ENCODE results near the gene TLE6.
A peak's percentile ranks its signal among the peaks of the same experiment; 100 is the strongest.
"Not testable (repeated sequence)": the region's sequence is repeated elsewhere in the genome, so short reads cannot be mapped to it uniquely, and the experiment has no call there.

The TLE6 gene

DNA sequence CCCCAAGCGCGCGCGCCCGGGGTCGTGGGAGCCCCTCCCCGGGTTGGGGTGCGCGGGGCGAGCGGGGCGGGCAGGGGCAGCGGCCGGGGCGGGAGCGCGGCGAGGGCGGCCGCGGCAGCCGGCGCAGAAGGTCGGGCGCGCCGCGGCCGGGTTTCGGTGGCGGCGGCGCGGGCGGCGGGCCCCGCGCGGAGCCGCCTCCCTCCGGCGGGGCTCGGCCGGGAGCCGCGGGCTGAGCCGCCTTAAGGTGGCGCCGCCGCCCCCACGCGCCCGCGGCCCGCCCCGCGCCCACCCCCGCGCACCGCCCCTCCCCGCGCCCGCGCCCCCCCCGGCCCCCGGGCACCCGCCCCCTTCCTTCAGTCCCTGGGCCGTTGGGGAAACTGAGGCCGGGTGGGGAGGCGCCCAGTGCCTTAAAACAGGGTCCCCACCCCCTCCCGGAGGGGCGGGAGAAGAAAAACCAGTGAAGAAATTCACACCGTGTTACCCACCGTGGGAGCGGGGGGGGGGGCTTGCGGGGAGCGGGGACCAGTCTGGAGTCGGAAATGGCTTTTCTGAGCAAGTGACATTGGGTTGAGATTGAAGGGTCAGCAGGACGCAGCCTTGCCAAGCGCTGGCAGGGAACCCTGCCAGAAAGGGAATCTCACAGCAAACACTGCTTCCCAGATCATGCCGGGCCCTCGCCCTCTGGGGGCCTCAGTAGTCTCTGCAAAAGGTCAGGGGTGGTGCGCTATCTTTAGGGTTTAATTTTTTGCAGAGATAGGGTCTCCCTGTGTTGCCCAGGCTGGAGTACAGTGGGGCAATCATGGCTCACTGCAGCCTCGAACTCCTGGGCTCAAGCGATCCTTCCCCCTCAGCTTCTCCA lies 51.9 kb downstream of the TLE6 start, which contains the start of gene TLE2:
TSS of gene TLE2 (minus strand) at position 216 of the 859 bp plus-strand sequence. CDS start 376 bp downstream, outside the sequence.
- Histone ChIP-seq H3K27me3 (ENCODE audit: insufficient read depth, low read length) (peaks cover 81% of the 10 kb centered on the region), H3K4me1 (ENCODE audit: insufficient read depth, low read length) (peaks cover 6% of the 10 kb centered on the region), H3K9me3 (ENCODE audit: low read length) (peaks cover 7% of the 10 kb centered on the region), H3K36me3 (ENCODE audit: insufficient read depth, low read length) (no peaks in the 10 kb centered on the region), H2AFZ (ENCODE audit: low read depth, low read length) (no peak within 1 kb of the TSS), H3K4me3 (ENCODE audit: low read length) (no peak within 1 kb of the TSS)

DNA sequence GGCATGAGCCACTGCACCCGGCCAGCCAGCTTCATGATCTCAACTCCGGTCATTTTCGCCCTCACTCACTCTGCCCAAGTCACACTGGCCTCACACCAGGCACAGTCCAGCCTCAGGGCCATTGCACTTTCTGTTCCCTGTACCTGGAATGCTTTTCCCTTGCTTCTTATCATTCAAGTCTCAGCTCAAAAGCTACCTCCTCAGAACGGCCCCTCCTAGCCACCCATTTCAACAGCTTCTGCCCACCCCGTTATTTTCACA lies 54.2 kb downstream of the TLE6 start:
- Histone ChIP-seq H3K36me3 (ENCODE audit: insufficient read depth, low read length) (no peaks in the 10 kb centered on the region), H3K9me3 (ENCODE audit: low read length) (peaks cover 7% of the 10 kb centered on the region), H3K4me1 (ENCODE audit: insufficient read depth, low read length) (peaks cover 20% of the 10 kb centered on the region), H3K27me3 (ENCODE audit: insufficient read depth, low read length) (peaks cover 68% of the 10 kb centered on the region), H2AFZ (ENCODE audit: low read depth, low read length) (no peak overlapping the region), H3K4me3 (ENCODE audit: low read length) (no peak overlapping the region)

DNA sequence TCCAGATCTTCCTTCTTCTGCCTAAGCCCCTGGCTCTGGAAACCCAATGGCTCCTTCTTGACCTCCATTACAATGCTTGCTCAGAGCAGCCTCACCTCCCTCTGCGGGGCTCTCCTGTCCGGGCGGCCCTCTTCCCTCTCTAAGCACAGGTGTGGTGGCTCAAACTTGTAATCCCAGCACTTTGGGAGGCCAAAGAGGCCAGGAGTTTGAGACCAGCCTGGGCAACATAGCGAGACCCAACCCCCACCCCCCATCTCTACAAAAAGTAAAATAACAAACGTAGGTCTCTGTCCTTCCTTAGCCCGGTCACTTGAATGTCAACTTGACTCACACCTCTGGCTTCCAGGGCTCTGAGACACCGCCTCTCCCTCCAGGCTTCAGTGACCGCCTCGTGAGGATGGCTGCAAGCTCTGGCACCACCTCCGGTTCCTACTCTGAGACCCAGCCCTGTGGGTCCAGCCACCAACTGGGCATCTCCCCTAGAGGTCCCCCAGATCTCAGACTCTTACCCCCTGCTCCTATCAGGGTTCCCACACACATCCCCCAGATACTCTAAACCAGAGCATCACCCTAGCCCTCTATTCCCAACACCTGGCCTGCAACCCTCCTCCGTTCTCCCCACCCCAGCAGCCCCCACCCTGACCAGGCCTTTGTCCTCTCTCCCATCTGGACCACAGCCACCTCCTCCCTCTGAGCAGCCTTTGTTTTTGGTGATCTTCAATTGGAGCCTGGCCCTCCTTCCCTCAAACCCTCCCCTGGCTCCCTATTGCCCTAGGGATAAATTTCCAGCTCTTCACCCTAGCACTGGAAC lies 56.4 kb downstream of the TLE6 start:
- Histone ChIP-seq H3K4me3 (ENCODE audit: low read length) (no peak overlapping the region), H3K4me1 (ENCODE audit: insufficient read depth, low read length) (peaks cover 19% of the 10 kb centered on the region), H3K36me3 (ENCODE audit: insufficient read depth, low read length) (no peaks in the 10 kb centered on the region), H3K27me3 (ENCODE audit: insufficient read depth, low read length) (peaks cover 53% of the 10 kb centered on the region), H3K9me3 (ENCODE audit: low read length) (peaks cover 2% of the 10 kb centered on the region), H2AFZ (ENCODE audit: low read depth, low read length) (no peak overlapping the region)

DNA sequence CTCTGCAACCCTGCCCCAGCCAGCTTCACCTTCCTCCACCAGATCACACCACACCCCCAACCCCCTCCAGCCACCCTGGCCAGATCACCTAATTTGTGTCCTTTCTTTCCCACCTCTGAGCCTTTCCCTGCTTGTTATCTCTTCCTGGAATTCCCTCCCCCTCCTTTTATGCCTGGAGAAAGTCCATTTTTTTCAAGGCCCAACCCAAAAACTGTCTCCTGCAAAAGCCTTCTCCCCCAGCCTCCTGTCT lies 57.0 kb downstream of the TLE6 start:
- Histone ChIP-seq H3K4me1 (ENCODE audit: insufficient read depth, low read length) (peaks cover 19% of the 10 kb centered on the region), H2AFZ (ENCODE audit: low read depth, low read length) (no peak overlapping the region), H3K4me3 (ENCODE audit: low read length) (no peak overlapping the region), H3K27me3 (ENCODE audit: insufficient read depth, low read length) (peaks cover 56% of the 10 kb centered on the region), H3K9me3 (ENCODE audit: low read length) (peaks cover 2% of the 10 kb centered on the region), H3K36me3 (ENCODE audit: insufficient read depth, low read length) (no peaks in the 10 kb centered on the region)

DNA sequence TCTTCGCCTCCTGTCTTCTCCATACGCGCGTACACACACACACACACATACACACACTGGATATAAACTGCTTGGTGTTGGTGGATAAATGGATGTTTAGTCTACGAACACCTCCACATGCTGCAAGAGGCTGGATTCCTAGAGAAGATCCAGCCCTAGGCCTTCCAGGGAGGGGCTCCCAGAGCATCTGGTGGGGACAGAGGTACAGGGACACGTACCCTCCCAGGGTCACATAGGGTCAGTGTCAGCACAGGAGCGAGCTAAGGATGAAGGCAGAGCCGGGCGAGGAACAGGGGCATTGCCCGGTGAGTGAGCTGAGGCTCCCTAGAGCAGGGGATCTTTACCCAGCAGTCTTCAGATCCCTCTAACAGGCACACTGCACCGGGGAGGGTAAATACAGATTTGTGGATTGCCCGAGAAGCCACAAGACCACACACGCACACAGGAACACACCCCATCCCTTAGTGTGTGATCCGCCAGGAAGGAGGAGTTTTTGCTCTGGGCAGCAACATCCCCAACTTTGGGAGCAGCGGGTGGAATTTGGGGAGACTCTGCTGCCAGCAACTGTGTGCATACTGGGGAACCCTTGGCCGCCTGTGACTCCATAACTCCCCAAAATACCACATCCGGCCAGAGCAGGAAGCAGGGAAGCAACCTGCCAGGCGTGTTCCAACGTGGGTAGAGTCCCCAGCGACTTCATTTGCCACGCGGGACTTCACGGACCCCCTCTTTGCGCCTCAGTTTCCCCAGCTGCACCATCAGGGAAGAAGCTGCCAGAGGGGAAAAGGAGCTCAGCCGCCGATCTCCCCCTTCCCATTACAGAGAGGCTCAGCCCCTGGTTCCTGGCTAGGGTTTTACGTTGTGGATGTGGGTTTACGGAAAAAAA lies 57.5 kb downstream of the TLE6 start:
- Histone ChIP-seq H3K4me1 (ENCODE audit: insufficient read depth, low read length) (peaks cover 19% of the 10 kb centered on the region), H3K36me3 (ENCODE audit: insufficient read depth, low read length) (no peaks in the 10 kb centered on the region), H3K4me3 (ENCODE audit: low read length) (peak overlapping the region; percentile 15), H3K9me3 (ENCODE audit: low read length) (peaks cover 2% of the 10 kb centered on the region), H2AFZ (ENCODE audit: low read depth, low read length) (no peak overlapping the region), H3K27me3 (ENCODE audit: insufficient read depth, low read length) (peaks cover 56% of the 10 kb centered on the region)

DNA sequence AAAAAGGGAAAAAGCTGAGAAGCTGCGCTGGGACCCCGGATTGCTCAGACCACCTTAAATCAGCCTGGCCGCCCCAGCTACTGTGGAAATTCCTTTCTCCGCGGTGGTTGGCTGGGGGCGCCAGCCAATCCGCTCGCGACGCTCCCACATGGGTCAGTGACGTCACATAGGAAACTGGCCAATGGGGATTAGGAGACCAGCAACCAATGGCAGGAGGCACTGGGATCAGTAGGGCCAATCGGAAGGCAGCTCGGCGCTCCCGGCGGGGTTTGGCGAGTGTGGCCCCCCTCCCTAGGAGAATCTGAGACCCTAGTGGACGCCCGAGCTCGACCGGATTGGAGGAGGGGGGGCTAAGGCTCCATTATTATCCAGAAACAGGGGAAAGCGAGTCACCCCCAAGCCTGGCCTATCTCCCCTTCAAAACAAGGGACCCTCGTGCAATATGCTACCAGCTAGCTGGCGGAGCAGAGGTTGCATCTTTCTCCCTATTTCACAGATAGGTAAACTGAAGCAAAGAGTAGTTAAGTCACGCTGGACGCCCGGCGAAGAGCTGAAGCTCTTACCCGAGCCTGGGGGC lies 58.3 kb downstream of the TLE6 start:
- peaks cover 52% of the 10 kb centered on the region for H3K27me3 ChIP-seq (ENCODE audit: insufficient read depth, low read length)
- peak overlapping the region; percentile 58 for H2AFZ ChIP-seq (ENCODE audit: low read depth, low read length)
- H3K9me3 ChIP-seq (ENCODE audit: low read length), result peaks cover 2% of the 10 kb centered on the region

DNA sequence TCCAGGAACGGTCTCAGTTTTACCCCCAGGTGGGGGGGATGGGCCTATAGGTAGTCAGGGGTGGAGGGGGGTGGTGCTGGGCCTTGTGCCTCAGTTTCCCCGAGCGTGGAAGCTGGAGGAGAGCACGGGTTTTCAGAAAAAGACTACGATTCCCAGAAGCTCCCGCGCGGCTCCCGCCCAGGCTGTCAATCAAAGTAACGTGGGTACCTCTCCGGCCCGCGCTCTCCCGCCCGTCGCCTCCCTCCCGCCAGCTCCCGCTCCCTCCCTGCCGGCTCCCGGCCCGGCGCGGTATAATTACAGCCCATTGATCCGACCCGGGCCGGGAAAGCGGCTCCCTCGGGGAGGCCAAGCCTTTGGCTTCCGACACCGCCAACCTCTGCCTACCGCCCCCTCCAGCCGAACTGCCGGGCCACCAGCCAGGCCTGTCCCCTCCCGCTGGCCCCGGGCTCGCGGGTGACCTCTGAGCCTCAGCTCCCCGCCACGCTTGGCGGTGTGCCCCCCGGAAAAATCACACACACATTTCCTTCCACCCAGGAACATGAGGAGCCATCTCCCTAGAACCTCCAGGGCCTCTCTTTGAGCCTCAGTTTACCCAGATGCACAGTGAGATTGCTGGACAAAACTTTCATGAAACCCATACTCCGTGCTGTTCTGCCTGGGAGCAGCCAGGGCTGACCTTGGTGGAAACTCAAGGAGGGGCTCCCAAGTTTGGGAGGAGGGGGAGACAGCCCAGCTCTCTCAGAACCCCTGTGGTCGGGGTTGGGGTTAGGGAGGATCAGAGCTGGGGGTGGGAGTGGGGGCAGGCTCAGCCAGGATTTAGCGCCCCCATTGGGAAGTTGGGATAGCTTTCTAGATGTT lies 59.0 kb downstream of the TLE6 start:
- H3K9me3 ChIP-seq (ENCODE audit: low read length), result peaks cover 2% of the 10 kb centered on the region
- H3K27me3 ChIP-seq (ENCODE audit: insufficient read depth, low read length), result peaks cover 46% of the 10 kb centered on the region
- peaks cover 19% of the 10 kb centered on the region for H3K4me1 ChIP-seq (ENCODE audit: insufficient read depth, low read length)
- peak overlapping the region; percentile 58 for H2AFZ ChIP-seq (ENCODE audit: low read depth, low read length)
- H3K4me3 ChIP-seq (ENCODE audit: low read length), result peak overlapping the region; percentile 35
- H3K36me3 ChIP-seq (ENCODE audit: insufficient read depth, low read length), result no peaks in the 10 kb centered on the region

More for the DNA sequence above, 58.3 kb downstream of the TLE6 start:
- H3K4me3 ChIP-seq (ENCODE audit: low read length), result peak overlapping the region; percentile 35
- peaks cover 19% of the 10 kb centered on the region for H3K4me1 ChIP-seq (ENCODE audit: insufficient read depth, low read length)
- no peaks in the 10 kb centered on the region for H3K36me3 ChIP-seq (ENCODE audit: insufficient read depth, low read length)

DNA sequence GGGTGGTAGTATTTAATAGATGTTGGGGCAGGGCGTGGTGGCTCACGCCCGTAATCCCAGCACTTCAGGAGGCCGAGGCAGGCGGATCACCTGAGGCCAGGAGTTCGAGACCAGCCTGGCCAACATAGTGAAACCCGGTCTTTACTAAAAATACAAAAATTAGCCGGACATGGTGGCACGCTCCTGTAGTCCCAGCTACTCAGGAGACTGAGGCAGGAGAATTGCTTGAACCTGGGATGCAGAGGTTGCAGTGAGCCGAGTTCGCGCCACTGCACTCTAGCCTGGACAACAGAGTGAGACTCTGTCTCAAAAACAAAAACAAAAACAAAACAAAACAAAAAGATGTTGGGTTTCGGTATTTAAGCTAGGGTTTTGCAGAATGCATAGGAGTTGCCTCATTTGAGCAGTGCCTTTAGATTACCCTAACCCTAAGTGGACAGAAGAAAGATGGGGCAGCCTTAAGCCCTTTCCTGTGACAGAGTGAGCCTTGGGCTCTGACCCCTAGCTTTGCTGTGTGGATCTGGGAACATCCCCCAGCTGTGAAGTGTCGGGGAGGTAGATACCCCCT lies 59.7 kb downstream of the TLE6 start:
- not testable (repeated sequence) for H3K4me3 ChIP-seq (ENCODE audit: low read length); H2AFZ ChIP-seq (ENCODE audit: low read depth, low read length); H3K36me3 ChIP-seq (ENCODE audit: insufficient read depth, low read length); H3K9me3 ChIP-seq (ENCODE audit: low read length)
- peaks cover 41% of the 10 kb centered on the region for H3K27me3 ChIP-seq (ENCODE audit: insufficient read depth, low read length)
- H3K4me1 ChIP-seq (ENCODE audit: insufficient read depth, low read length), result peaks cover 23% of the 10 kb centered on the region

DNA sequence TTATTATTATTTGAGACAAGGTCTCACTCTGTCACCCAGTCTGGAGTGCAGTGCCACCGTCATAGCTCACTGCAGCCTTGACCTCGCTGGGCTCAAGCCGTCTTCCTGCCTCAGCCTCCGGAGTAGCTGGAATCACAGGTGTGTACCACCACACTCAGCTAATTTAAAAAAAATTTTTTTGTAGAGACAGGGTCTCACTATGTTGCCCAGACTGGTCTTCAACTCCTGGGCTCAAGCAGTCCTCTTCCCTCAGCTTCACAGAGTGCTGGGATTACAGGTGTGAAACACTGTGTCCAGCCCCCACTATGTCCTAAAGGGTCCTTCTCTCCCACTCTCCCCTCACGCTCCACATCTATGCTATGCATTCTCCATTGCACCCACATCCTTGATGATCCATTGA lies 60.9 kb downstream of the TLE6 start:
- no peak overlapping the region for H3K4me3 ChIP-seq (ENCODE audit: low read length)
- H2AFZ ChIP-seq (ENCODE audit: low read depth, low read length), result no peak overlapping the region
- H3K36me3 ChIP-seq (ENCODE audit: insufficient read depth, low read length), result no peaks in the 10 kb centered on the region
- H3K27me3 ChIP-seq (ENCODE audit: insufficient read depth, low read length), result peaks cover 33% of the 10 kb centered on the region
- H3K9me3 ChIP-seq (ENCODE audit: low read length), result no peaks in the 10 kb centered on the region
- H3K4me1 ChIP-seq (ENCODE audit: insufficient read depth, low read length), result peaks cover 30% of the 10 kb centered on the region

DNA sequence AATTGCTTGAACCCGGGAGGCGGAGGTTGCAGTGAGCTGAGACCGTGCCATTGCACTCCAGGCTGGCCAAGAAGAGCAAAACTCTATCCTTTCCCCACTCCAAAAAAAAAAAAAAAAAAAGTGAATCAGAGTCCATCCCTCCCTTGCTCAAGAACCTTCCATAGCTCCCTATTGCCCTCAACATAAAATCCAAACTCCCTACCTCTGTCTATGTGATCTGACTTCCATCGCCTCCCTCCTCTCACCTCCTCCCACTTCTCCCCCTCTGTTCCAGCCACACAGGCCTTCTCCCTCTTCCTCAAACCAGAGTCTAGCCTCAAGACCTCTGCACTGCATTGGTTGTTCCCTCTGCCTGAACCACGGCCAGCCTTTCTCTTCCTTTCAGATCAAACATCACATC lies 61.8 kb downstream of the TLE6 start:
- H3K4me1 ChIP-seq (ENCODE audit: insufficient read depth, low read length), result peaks cover 29% of the 10 kb centered on the region
- H3K36me3 ChIP-seq (ENCODE audit: insufficient read depth, low read length), result no peaks in the 10 kb centered on the region
- H3K27me3 ChIP-seq (ENCODE audit: insufficient read depth, low read length), result peaks cover 26% of the 10 kb centered on the region
- H2AFZ ChIP-seq (ENCODE audit: low read depth, low read length), result no peak overlapping the region
- H3K9me3 ChIP-seq (ENCODE audit: low read length), result no peaks in the 10 kb centered on the region
- H3K4me3 ChIP-seq (ENCODE audit: low read length), result no peak overlapping the region

DNA sequence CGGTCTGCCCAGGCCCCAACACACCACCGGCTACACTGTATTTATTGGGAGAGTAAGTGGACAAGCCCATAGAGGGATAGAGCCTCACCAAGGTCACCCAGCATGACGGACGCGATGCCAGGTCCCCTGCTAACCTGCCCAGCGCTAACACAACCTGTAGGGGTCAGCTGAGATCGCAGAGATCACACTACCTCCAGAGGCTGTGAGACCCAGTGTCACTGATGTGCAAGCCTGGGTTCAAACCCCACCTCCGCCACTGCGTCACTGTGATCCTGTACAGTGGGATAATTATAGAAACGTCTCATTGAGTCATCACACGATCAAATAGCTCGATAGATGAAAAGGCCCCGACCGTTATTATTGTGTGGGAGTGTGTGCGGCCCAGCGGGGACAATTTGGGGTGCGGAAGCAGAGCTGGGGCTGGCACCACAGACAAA lies 62.3 kb downstream of the TLE6 start:
- peaks cover 22% of the 10 kb centered on the region for H3K27me3 ChIP-seq (ENCODE audit: insufficient read depth, low read length)
- H3K36me3 ChIP-seq (ENCODE audit: insufficient read depth, low read length), result no peaks in the 10 kb centered on the region
- H3K4me1 ChIP-seq (ENCODE audit: insufficient read depth, low read length), result peaks cover 24% of the 10 kb centered on the region
- no peaks in the 10 kb centered on the region for H3K9me3 ChIP-seq (ENCODE audit: low read length)
- no peak overlapping the region for H3K4me3 ChIP-seq (ENCODE audit: low read length)
- H2AFZ ChIP-seq (ENCODE audit: low read depth, low read length), result no peak overlapping the region

DNA sequence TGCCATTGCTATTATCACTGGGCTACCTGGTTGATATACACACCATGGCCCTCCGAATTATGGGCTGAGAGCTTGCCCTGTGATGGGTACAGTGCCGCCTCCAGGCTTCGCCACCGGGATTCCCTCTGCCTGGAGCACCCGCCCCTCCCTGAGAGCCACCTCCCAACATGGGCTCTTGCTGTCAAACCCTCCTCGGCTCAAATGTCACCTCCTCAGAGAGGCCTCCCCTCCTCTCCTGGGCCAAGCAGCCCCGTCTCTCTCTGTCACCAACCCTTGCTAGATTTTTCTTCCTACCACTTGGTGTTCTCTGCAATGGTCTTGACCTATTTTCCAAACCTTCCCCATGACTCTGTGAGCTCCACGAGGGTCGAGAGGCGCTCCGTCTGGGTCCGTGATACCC lies 64.0 kb downstream of the TLE6 start:
- Histone ChIP-seq H3K4me1 (ENCODE audit: insufficient read depth, low read length) (peaks cover 19% of the 10 kb centered on the region), H3K4me3 (ENCODE audit: low read length) (no peak overlapping the region), H3K27me3 (ENCODE audit: insufficient read depth, low read length) (peaks cover 26% of the 10 kb centered on the region), H2AFZ (ENCODE audit: low read depth, low read length) (no peak overlapping the region), H3K9me3 (ENCODE audit: low read length) (no peaks in the 10 kb centered on the region), H3K36me3 (ENCODE audit: insufficient read depth, low read length) (no peaks in the 10 kb centered on the region)

Data from neuron (in vitro differentiated cells).